H1 (cell line): Measurements from ENCODE around the gene CLIC3. TPM values are rescaled to one million over a fixed set of nuclear protein-coding genes. Genes with fewer than 3 reads are reported as not detected.

ENCODE experiments used
- CTCF ChIA-PET: fragments of 300-600 bp; sonication (Branson Sonifier 250); formaldehyde crosslinking; loops from one replicate; lab custom pipeline; 2021; ENCODE audit not compliant: partially characterized antibody; lab: Charles Lee
- POLR2A ChIA-PET: fragments of 300-600 bp; sonication (Branson Sonifier 250); formaldehyde crosslinking; loops from one replicate; lab custom pipeline; 2021; ENCODE audit warnings: inconsistent platforms; ENCODE audit not compliant: partially characterized antibody; lab: Charles Lee
- DNase-seq, 2 experiments: peaks; one replicate each; pipeline versions ENCODE4 v3.0.0 to v3.0.0-alpha.2; 2010 to 2022; ENCODE audit warnings: low spot score in 2 of 2, low read depth in 1 of 2, mixed read lengths in 1 of 2
- FAIRE-seq: peaks from 2 replicates; lab custom pipeline; 2011; peaks lifted over from hg19 to GRCh38; lab: Jason Lieb, UNC
- H2AFZ ChIP-seq: 2 replicates; pipeline ENCODE4 v1.8.1; 2012; ENCODE audit warnings: low read length, inconsistent platforms
- H2AK5ac ChIP-seq: 2 replicates; pipeline ENCODE4 v1.6.1; 2013; ENCODE audit warnings: low read depth, low read length
- H2BK120ac ChIP-seq: replicated peaks from 2 replicates; pipeline ENCODE3; 2013; ENCODE audit warnings: low read depth, low read length, inconsistent platforms
- H2BK12ac ChIP-seq: 2 replicates; pipeline ENCODE4 v1.6.1; 2013; ENCODE audit warnings: low read depth, low read length
- H2BK15ac ChIP-seq: 2 replicates; pipeline ENCODE4 v1.6.1; 2013; ENCODE audit warnings: low read length
- H2BK20ac ChIP-seq: 2 replicates; pipeline ENCODE4 v1.6.1; 2013; ENCODE audit warnings: low read length
- H2BK5ac ChIP-seq: 2 replicates; pipeline ENCODE4 v1.6.1; 2013; ENCODE audit warnings: low read depth, low read length
- H3K14ac ChIP-seq: 2 replicates; pipeline ENCODE4 v1.6.1; 2013; ENCODE audit warnings: inconsistent platforms; ENCODE audit not compliant: insufficient read length
- H3K18ac ChIP-seq: 2 replicates; pipeline ENCODE4 v1.6.1; 2013; ENCODE audit warnings: low read length; ENCODE audit errors: extremely low read depth
- H3K23ac ChIP-seq: 2 replicates; pipeline ENCODE4 v1.6.1; 2013; ENCODE audit warnings: inconsistent platforms; ENCODE audit not compliant: insufficient read length
- H3K23me2 ChIP-seq: 2 replicates; pipeline ENCODE4 v1.6.1; 2013; ENCODE audit warnings: low read depth, low read length
- H3K27ac ChIP-seq: 2 replicates; pipeline ENCODE4 v1.6.1; 2011; ENCODE audit warnings: low read depth, low read length, inconsistent platforms
- H3K27me3 ChIP-seq, 4 experiments: replicated peaks in 1 of 4; 1 replicate in 1 of 4; 2 replicates in 3 of 4; pipeline versions ENCODE4 v1.6.1 to v1.8.1; 2011 to 2013; ENCODE audit warnings: low read length in 3 of 4, mild to moderate bottlenecking in 3 of 4, inconsistent platforms in 2 of 4, mixed read lengths in 2 of 4, moderate library complexity in 1 of 4; ENCODE audit not compliant: control insufficient read depth in 3 of 4, insufficient read depth in 3 of 4; ENCODE audit errors: extremely low read depth in 1 of 4
- H3K36me3 ChIP-seq, 4 experiments: 2 replicates each; pipeline versions ENCODE4 v1.6.1 to v1.8.1; 2011 to 2013; ENCODE audit warnings: mild to moderate bottlenecking in 4 of 4, low read length in 3 of 4, moderate library complexity in 2 of 4, control low read depth in 1 of 4, inconsistent platforms in 1 of 4; ENCODE audit not compliant: insufficient read depth in 4 of 4, control insufficient read depth in 2 of 4
- H3K4ac ChIP-seq: replicated peaks from 2 replicates; pipeline ENCODE3; 2013; ENCODE audit warnings: low read length, low read depth, mixed read lengths, inconsistent platforms; ENCODE audit not compliant: insufficient read length
- H3K4me1 ChIP-seq, 4 experiments: replicated peaks in 1 of 4; 1 replicate in 1 of 4; 2 replicates in 3 of 4; pipeline versions ENCODE4 v1.6.1 to v1.8.1; 2011 to 2013; ENCODE audit warnings: low read length in 3 of 4, inconsistent platforms in 2 of 4, mixed read lengths in 1 of 4; ENCODE audit not compliant: insufficient read depth in 4 of 4, control insufficient read depth in 3 of 4
- H3K4me2 ChIP-seq, 2 experiments: 2 replicates each; pipeline versions ENCODE4 v1.6.1 to v1.8.1; 2011 to 2013; ENCODE audit warnings: low read depth in 2 of 2, low read length in 2 of 2, control low read depth in 1 of 2, inconsistent platforms in 1 of 2, mild to moderate bottlenecking in 1 of 2; ENCODE audit not compliant: insufficient read depth in 1 of 2
- H3K4me3 ChIP-seq, 4 experiments: fragments of 200-600, 300-600 bp in 1 of 4; sonication (generic), shearing (Covaris generic), sonication (Bioruptor Twin) in 1 of 4; 2 replicates each; pipeline versions ENCODE4 v1.5.1 to v1.8.1; 2011 to 2016; ENCODE audit warnings: low read length in 4 of 4, low read depth in 3 of 4, control low read depth in 2 of 4, inconsistent platforms in 2 of 4, mild to moderate bottlenecking in 2 of 4, mixed read lengths in 1 of 4, moderate library complexity in 1 of 4; ENCODE audit not compliant: insufficient read depth in 2 of 4; ENCODE audit errors: extremely low read depth in 1 of 4
- H3K56ac ChIP-seq: replicated peaks from 2 replicates; pipeline ENCODE3; 2013; ENCODE audit warnings: low read depth, mild to moderate bottlenecking, mixed read lengths, low read length, inconsistent platforms; ENCODE audit not compliant: insufficient read length
- H3K79me1 ChIP-seq: 2 replicates; pipeline ENCODE4 v1.6.1; 2013; ENCODE audit warnings: low read depth, low read length, control low read depth
- H3K79me2 ChIP-seq, 2 experiments: 2 replicates each; pipeline versions ENCODE4 v1.6.1 to v1.8.1; 2012 to 2013; ENCODE audit warnings: low read length in 2 of 2, mild to moderate bottlenecking in 2 of 2, inconsistent platforms in 1 of 2; ENCODE audit not compliant: insufficient read depth in 2 of 2, control insufficient read depth in 1 of 2
- H3K9ac ChIP-seq, 4 experiments: replicated peaks in 1 of 4; 1 replicate in 1 of 4; 2 replicates in 3 of 4; pipeline versions ENCODE4 v1.6.1 to v1.8.1; 2011 to 2013; ENCODE audit warnings: low read depth in 3 of 4, low read length in 3 of 4, control low read depth in 2 of 4, mild to moderate bottlenecking in 2 of 4, moderate library complexity in 2 of 4, inconsistent platforms in 1 of 4; ENCODE audit errors: extremely low read depth in 1 of 4
- H3K9me3 ChIP-seq, 2 experiments: 2 replicates each; pipeline versions ENCODE4 v1.6.1 to v1.8.1; 2012 to 2013; ENCODE audit warnings: mild to moderate bottlenecking in 2 of 2, moderate library complexity in 2 of 2, control low read depth in 1 of 2, inconsistent platforms in 1 of 2, low read depth in 1 of 2, low read length in 1 of 2, mixed read lengths in 1 of 2; ENCODE audit not compliant: insufficient read depth in 2 of 2
- H4K20me1 ChIP-seq, 2 experiments: replicated peaks in 1 of 2; 2 replicates each; pipeline versions ENCODE3 to v1.8.1; 2011 to 2013; ENCODE audit warnings: inconsistent platforms in 2 of 2, low read length in 2 of 2, mild to moderate bottlenecking in 1 of 2; ENCODE audit not compliant: insufficient read depth in 2 of 2, control insufficient read depth in 1 of 2
- H4K5ac ChIP-seq: 2 replicates; pipeline ENCODE4 v1.6.1; 2013; ENCODE audit warnings: low read length, low read depth, mixed read lengths, inconsistent platforms; ENCODE audit not compliant: insufficient read length
- H4K8ac ChIP-seq: 2 replicates; pipeline ENCODE4 v1.8.0; 2013; ENCODE audit warnings: mild to moderate bottlenecking, moderate library complexity, low read length, inconsistent platforms; ENCODE audit not compliant: insufficient read depth; ENCODE audit errors: extremely low read depth
- H4K91ac ChIP-seq: replicated peaks from 2 replicates; pipeline ENCODE3; 2013; ENCODE audit warnings: low read length, mixed read lengths, inconsistent platforms; ENCODE audit not compliant: insufficient read length
- ATF2 ChIP-seq: IDR thresholded peaks from 2 replicates; pipeline ENCODE4 v1.6.1; 2012; ENCODE audit warnings: low read length, inconsistent platforms
- CBX8 ChIP-seq: fragments of 300-800, 300-1000 bp; sonication (generic); IDR thresholded peaks from 2 replicates; pipeline ENCODE4 v1.7.1; 2016; ENCODE audit warnings: low read depth, low read length, borderline replicate concordance
- EGR1 ChIP-seq: IDR thresholded peaks from 2 replicates; pipeline ENCODE4 v1.6.1; 2011; ENCODE audit warnings: low read depth, low read length, borderline replicate concordance
- KDM1A ChIP-seq: fragments of 200-600, 300-600 bp; sonication (generic); IDR thresholded peaks from 2 replicates; pipeline ENCODE4 v1.7.1; 2016; ENCODE audit warnings: mild to moderate bottlenecking, low read length, borderline replicate concordance
- MAX ChIP-seq: IDR thresholded peaks from 2 replicates; pipeline ENCODE4 v1.6.1; 2012; ENCODE audit warnings: inconsistent platforms
- RBBP5 ChIP-seq: IDR thresholded peaks from 2 replicates; pipeline ENCODE4 v1.7.1; 2012; ENCODE audit warnings: low read depth, mild to moderate bottlenecking, inconsistent platforms, low read length, moderate library complexity, borderline replicate concordance
- RFX5 ChIP-seq: IDR thresholded peaks from 2 replicates; pipeline ENCODE4 v1.6.1; 2011; ENCODE audit warnings: low read depth, low read length, improper control_type of control experiment, borderline replicate concordance
- SIX5 ChIP-seq: IDR thresholded peaks from 2 replicates; pipeline ENCODE4 v1.6.1; 2011; ENCODE audit warnings: mild to moderate bottlenecking, low read depth, low read length
- SP4 ChIP-seq: IDR thresholded peaks from 2 replicates; pipeline ENCODE4 v1.6.1; 2012; ENCODE audit warnings: low read length, inconsistent platforms
- TAF7 ChIP-seq: optimal IDR thresholded peaks from 2 replicates; pipeline ENCODE3; 2011; ENCODE audit warnings: low read depth, mild to moderate bottlenecking, inconsistent platforms, low read length, moderate library complexity, borderline replicate concordance
- TBP ChIP-seq: IDR thresholded peaks from 2 replicates; pipeline ENCODE4 v1.6.1; 2011; ENCODE audit warnings: low read depth, low read length, improper control_type of control experiment
- TEAD4 ChIP-seq: IDR thresholded peaks from 2 replicates; pipeline ENCODE4 v1.6.1; 2012; ENCODE audit warnings: low read depth, low read length, inconsistent platforms, mixed read lengths
- WGBS, 2 experiments: shearing (Covaris generic) in 1 of 2; methylation state at CpG; one replicate each; pipeline versions ENCODE4 v1.1.6 to v1.1.7; 2013 to 2015; ENCODE audit warnings: low lambda C conversion rate in 2 of 2, mixed read lengths in 2 of 2, inconsistent platforms in 1 of 2, low coverage in 1 of 2, missing lambda C conversion rate in 1 of 2; ENCODE audit not compliant: insufficient replicate concordance in 2 of 2, insufficient coverage in 1 of 2, insufficient read length in 1 of 2; ENCODE audit errors: extremely low coverage in 1 of 2, missing lambda C conversion rate in 1 of 2; 5-methylcytosine and 5-hydroxymethylcytosine counted together
- polyA plus RNA-seq, 7 experiments: library from polyadenylated mRNA; depleted of rRNA in 3 of 7; stranded (reverse) in 5 of 7; unstranded in 2 of 7; fragments of >200 nt in 5 of 7; fragments of 200-250 nt in 2 of 7; gene quantifications; 1 replicate in 5 of 7; 2 replicates in 1 of 7; 4 replicates in 1 of 7; pipeline versions ENCODE4 v1.2.1 to v1.2.3, GENCODE V29; 2011 to 2013; ENCODE audit warnings: missing spikeins in 2 of 7, mixed read lengths in 2 of 7
- total RNA-seq: library from RNA; stranded (reverse); fragmentation: NEBNext Ultra II Directional; extraction: Animal tissue kit (Norgen Biotek cat#: 25700); gene quantifications from 2 replicates; pipeline ENCODE4 v1.2.1, GENCODE V29; 2021

CLIC3 gene
- total and polyA plus RNA-seq, 2 of the 8 experiments (the other 6 are each of a cell fraction or from before 2014, with no cell fraction given), result 0.12 TPM; not detected in 1

GRCh38 chr9:137037483-137037882 lies 41.1 kb upstream of the CLIC3 start:
- Histone ChIP-seq H2AFZ (no peak overlapping the region), H3K56ac (no peak overlapping the region), H4K8ac (no peak overlapping the region), H3K9ac (no peak overlapping the region), H3K36me3 (peaks cover 0 to 3% (median 0%) of the 10 kb centered on the region in 4 experiments; a peak in 1 of 8 replicates), H3K79me1 (no peaks in the 10 kb centered on the region), H2BK15ac (no peak overlapping the region), H3K4me3 (no peak overlapping the region), H2BK120ac (no peak overlapping the region), H3K27me3 (no peaks in the 10 kb centered on the region; a peak in 3 of 7 replicates), H3K27ac (no peak overlapping the region), H3K23me2 (no peaks in the 10 kb centered on the region), H3K9me3 (no peaks in the 10 kb centered on the region), H3K14ac (no peak overlapping the region), H4K20me1 (peaks cover 2 to 5% of the 10 kb centered on the region in 2 experiments), H3K79me2 (no peaks in the 10 kb centered on the region), H3K4me1 (peaks cover 0 to 2% (median 0%) of the 10 kb centered on the region in 4 experiments; a peak in 4 of 7 replicates), H2BK12ac (no peak overlapping the region), H2BK5ac (no peak overlapping the region), H3K23ac (no peak overlapping the region), H3K4ac (no peak overlapping the region), H3K4me2 (no peak overlapping the region), H3K18ac (no peak overlapping the region), H2AK5ac (no peak overlapping the region), H4K5ac (no peak overlapping the region), H2BK20ac (no peak overlapping the region), H4K91ac (no peak overlapping the region)
- 88% methylated on average over 10 of the region's 10 CpGs; no CpG with 5 or more reads in 1 of the 2 experiments for WGBS, 2 experiments
- DNase-seq (no peak), FAIRE-seq (no peak)
- ChIA-PET POLR2A (interaction anchor here (1.8 kb wide), 1 partner anchor 26 kb away, joined by 5 read pairs; no protein-coding TSS in a partner anchor), CTCF (interaction anchor here (0.7 to 3.8 kb wide), 10 partner anchors 9 to 90 kb away, joined by 3 to 63 read pairs (median 10); partner anchors contain the start of genes ABCA2, NPDC1, PTGDS and SAPCD2)
- no peak for TF ChIP-seq EGR1
- TF ChIP-seq TAF7, result no peak
- TF ChIP-seq TEAD4, result no peak
- TF ChIP-seq SP4, result no peak
- no peak for TF ChIP-seq MAX
- no peak for TF ChIP-seq CBX8
- no peak for TF ChIP-seq RFX5
- no peak for TF ChIP-seq ATF2
- no peak for TF ChIP-seq KDM1A
- no peak for TF ChIP-seq SIX5
- TF ChIP-seq RBBP5, result no peak
- no peak for TF ChIP-seq TBP
